Measurements from ENCODE around the gene TTN. TPM values are rescaled to one million over a fixed set of nuclear protein-coding genes. Genes with fewer than 3 reads are reported as not detected.

The TTN gene
- total and polyA plus RNA-seq, 2 donors from 2014 or later: 0.02 to 3.6 TPM

DNA sequence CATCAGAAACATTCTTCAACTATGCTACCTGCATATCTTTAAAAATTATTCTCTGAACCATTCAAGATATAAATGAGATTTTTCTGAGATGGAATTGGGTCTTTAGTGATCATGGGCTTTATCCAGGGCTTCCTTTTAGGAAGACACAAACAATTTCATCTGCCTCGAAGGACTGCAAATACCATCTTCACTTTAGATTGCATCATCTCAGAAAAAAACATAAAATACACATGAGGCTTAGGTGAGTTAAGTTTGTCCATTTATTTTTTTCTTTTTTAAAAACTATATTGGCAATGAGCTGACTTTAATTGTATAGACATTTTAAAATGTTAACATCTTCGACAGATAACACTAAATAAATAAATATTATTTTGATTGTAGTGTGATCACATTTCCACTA lies 20.1 kb downstream of the TTN start:
- DNase-seq: no peak
- Histone ChIP-seq H3K9me3 (ENCODE audit: control insufficient read depth in 2 of 3, insufficient read depth in 1 of 3, low read length in 3 of 3) (no peaks in the 10 kb centered on the region), H3K9ac (ENCODE audit: low read length in 3 of 3) (no peak overlapping the region), H3K36me3 (ENCODE audit: control insufficient read depth in 2 of 3, insufficient read depth in 3 of 3, low read length in 3 of 3) (no peaks in the 10 kb centered on the region), H3K27ac (ENCODE audit: low read depth in 2 of 2, low read length in 2 of 2) (no peak overlapping the region), H3K4me1 (ENCODE audit: control insufficient read depth in 2 of 3, insufficient read depth in 2 of 3, low read depth in 1 of 3, low read length in 3 of 3) (no peaks in the 10 kb centered on the region), H3K4me3 (ENCODE audit: low read length in 3 of 3) (no peak overlapping the region), H3K27me3 (ENCODE audit: control insufficient read depth, insufficient read depth, low read length) (no peaks in the 10 kb centered on the region)
- FAIRE-seq: no peak
- TF ChIP-seq, protein P1, sequence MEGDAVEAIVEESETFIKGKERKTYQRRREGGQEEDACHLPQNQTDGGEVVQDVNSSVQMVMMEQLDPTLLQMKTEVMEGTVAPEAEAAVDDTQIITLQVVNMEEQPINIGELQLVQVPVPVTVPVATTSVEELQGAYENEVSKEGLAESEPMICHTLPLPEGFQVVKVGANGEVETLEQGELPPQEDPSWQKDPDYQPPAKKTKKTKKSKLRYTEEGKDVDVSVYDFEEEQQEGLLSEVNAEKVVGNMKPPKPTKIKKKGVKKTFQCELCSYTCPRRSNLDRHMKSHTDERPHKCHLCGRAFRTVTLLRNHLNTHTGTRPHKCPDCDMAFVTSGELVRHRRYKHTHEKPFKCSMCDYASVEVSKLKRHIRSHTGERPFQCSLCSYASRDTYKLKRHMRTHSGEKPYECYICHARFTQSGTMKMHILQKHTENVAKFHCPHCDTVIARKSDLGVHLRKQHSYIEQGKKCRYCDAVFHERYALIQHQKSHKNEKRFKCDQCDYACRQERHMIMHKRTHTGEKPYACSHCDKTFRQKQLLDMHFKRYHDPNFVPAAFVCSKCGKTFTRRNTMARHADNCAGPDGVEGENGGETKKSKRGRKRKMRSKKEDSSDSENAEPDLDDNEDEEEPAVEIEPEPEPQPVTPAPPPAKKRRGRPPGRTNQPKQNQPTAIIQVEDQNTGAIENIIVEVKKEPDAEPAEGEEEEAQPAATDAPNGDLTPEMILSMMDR (IDR thresholded peaks at IDR 0.05; ENCODE audit: borderline replicate concordance, extremely low read depth, insufficient read depth): no peak
- intact Hi-C loops (cut with DNase I): no loop called here

DNA sequence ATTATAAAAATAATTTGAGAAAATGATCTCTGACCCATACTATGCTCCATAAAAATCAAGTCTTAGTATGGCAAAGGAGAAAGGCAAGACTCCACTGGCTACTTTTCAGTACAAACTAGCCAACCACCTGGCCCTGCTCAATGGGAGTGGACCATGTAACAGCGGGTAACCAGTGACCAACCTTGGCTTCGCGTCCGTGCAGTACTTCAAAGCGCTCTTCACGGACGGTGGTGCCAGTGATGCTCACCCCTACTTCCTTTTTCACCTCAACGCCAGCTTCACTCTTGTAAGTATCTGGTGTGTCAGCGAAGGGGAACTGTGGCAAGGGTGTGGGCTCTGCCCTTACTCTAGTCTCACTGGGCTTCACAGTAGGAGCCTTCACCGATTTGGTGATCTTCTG lies 23.3 kb downstream of the TTN start:
- intact Hi-C loops (cut with DNase I): no loop called here
- Histone ChIP-seq H3K27ac (ENCODE audit: low read depth in 2 of 2, low read length in 2 of 2) (no peak overlapping the region), H3K4me1 (ENCODE audit: control insufficient read depth in 2 of 3, insufficient read depth in 2 of 3, low read depth in 1 of 3, low read length in 3 of 3) (no peaks in the 10 kb centered on the region), H3K36me3 (ENCODE audit: control insufficient read depth in 2 of 3, insufficient read depth in 3 of 3, low read length in 3 of 3) (no peaks in the 10 kb centered on the region), H3K4me3 (ENCODE audit: low read length in 3 of 3) (no peak overlapping the region), H3K9ac (ENCODE audit: low read length in 3 of 3) (no peak overlapping the region), H3K9me3 (ENCODE audit: control insufficient read depth in 2 of 3, insufficient read depth in 1 of 3, low read length in 3 of 3) (no peaks in the 10 kb centered on the region), H3K27me3 (ENCODE audit: control insufficient read depth, insufficient read depth, low read length) (no peaks in the 10 kb centered on the region)
- TF ChIP-seq, protein P1 (IDR thresholded peaks at IDR 0.05; ENCODE audit: borderline replicate concordance, extremely low read depth, insufficient read depth): no peak
- DNase-seq (no peak), FAIRE-seq (no peak)

DNA sequence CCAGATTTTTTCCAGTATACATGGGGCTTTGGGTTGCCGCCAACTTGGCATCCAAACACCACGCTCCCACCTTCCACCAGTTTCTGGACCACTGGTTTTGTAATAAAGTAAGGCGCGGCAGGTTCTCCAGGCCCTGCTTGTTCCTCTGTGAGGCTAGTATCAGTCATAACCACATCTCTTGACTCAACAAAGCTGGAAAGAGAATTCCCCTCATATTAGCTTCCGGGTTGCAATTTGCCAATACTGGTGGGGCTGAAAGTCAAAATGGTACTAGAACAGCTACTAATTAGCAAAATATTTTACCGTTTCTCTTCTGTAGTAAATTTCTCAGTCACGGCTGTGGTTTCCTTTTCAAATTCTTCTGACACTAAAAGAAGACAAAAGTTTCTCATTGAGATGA lies 25.0 kb downstream of the TTN start:
- Histone ChIP-seq H3K4me1 (ENCODE audit: control insufficient read depth in 2 of 3, insufficient read depth in 2 of 3, low read depth in 1 of 3, low read length in 3 of 3) (no peaks in the 10 kb centered on the region), H3K27ac (ENCODE audit: low read depth in 2 of 2, low read length in 2 of 2) (no peak overlapping the region)

More for the DNA sequence above, 25.0 kb downstream of the TTN start:
- no peaks in the 10 kb centered on the region for H3K9me3 ChIP-seq (ENCODE audit: control insufficient read depth in 2 of 3, insufficient read depth in 1 of 3, low read length in 3 of 3)
- no peak overlapping the region for H3K4me3 ChIP-seq (ENCODE audit: low read length in 3 of 3)
- TF ChIP-seq, protein P1 (IDR thresholded peaks at IDR 0.05; ENCODE audit: borderline replicate concordance, extremely low read depth, insufficient read depth): no peak
- no peaks in the 10 kb centered on the region for H3K27me3 ChIP-seq (ENCODE audit: control insufficient read depth, insufficient read depth, low read length)
- FAIRE-seq (no peak), DNase-seq (no peak)
- H3K36me3 ChIP-seq (ENCODE audit: control insufficient read depth in 2 of 3, insufficient read depth in 3 of 3, low read length in 3 of 3): no peaks in the 10 kb centered on the region
- no peak overlapping the region for H3K9ac ChIP-seq (ENCODE audit: low read length in 3 of 3)
- intact Hi-C loops (cut with DNase I): no loop called here
